ENCODE data around the gene SLC24A5.

SLC24A5 gene

GRCh38 chr15:48109212-48109611, 11.6 kb upstream of the SLC24A5 start:
- H3K9me3 ChIP-seq (ENCODE audit: insufficient read depth, low read length): no peaks in the 10 kb centered on the region
- no peaks in the 10 kb centered on the region for H3K36me3 ChIP-seq (ENCODE audit: insufficient read depth, insufficient read length, low read length)
- no peak for DNase-seq (ENCODE audit: low read depth, low spot score)
- H3K4me3 ChIP-seq (ENCODE audit: insufficient read length, low read depth): no peak overlapping the region
- no peak for TF ChIP-seq YY1 (IDR thresholded peaks at IDR 0.05; ENCODE audit: insufficient read depth, insufficient read length)
- no peak for TF ChIP-seq SUZ12 (IDR thresholded peaks at IDR 0.05; ENCODE audit: extremely low read depth, insufficient read depth, insufficient read length)
- no peak for TF ChIP-seq ZNF274 (IDR thresholded peaks at IDR 0.05; ENCODE audit: low read depth, low read length)
- no peaks in the 10 kb centered on the region for H3K4me1 ChIP-seq (ENCODE audit: insufficient read depth, insufficient read length)
- H3K9ac ChIP-seq (ENCODE audit: insufficient read length, low read depth): no peak overlapping the region
- no peaks in the 10 kb centered on the region for H3K27me3 ChIP-seq (ENCODE audit: insufficient read depth, insufficient read length)

GRCh38 chr15:48109856-48110531, 10.8 kb upstream of the SLC24A5 start:
- no peak overlapping the region for H3K9ac ChIP-seq (ENCODE audit: insufficient read length, low read depth)
- no peak for TF ChIP-seq SUZ12 (IDR thresholded peaks at IDR 0.05; ENCODE audit: extremely low read depth, insufficient read depth, insufficient read length)
- TF ChIP-seq YY1 (IDR thresholded peaks at IDR 0.05; ENCODE audit: insufficient read depth, insufficient read length): no peak
- no peak for TF ChIP-seq ZNF274 (IDR thresholded peaks at IDR 0.05; ENCODE audit: low read depth, low read length)
- H3K27me3 ChIP-seq (ENCODE audit: insufficient read depth, insufficient read length): no peaks in the 10 kb centered on the region
- H3K9me3 ChIP-seq (ENCODE audit: insufficient read depth, low read length): no peaks in the 10 kb centered on the region
- H3K4me3 ChIP-seq (ENCODE audit: insufficient read length, low read depth): no peak overlapping the region
- no peak for DNase-seq (ENCODE audit: low read depth, low spot score)
- H3K4me1 ChIP-seq (ENCODE audit: insufficient read depth, insufficient read length): no peaks in the 10 kb centered on the region
- no peaks in the 10 kb centered on the region for H3K36me3 ChIP-seq (ENCODE audit: insufficient read depth, insufficient read length, low read length)

GRCh38 chr15:48112242-48112641, 8.5 kb upstream of the SLC24A5 start:
- peak; percentile 46 for DNase-seq (ENCODE audit: low read depth, low spot score)
- Histone ChIP-seq H3K9me3 (ENCODE audit: insufficient read depth, low read length) (no peaks in the 10 kb centered on the region), H3K9ac (ENCODE audit: insufficient read length, low read depth) (no peak overlapping the region), H3K4me1 (ENCODE audit: insufficient read depth, insufficient read length) (no peaks in the 10 kb centered on the region), H3K27me3 (ENCODE audit: insufficient read depth, insufficient read length) (no peaks in the 10 kb centered on the region), H3K36me3 (ENCODE audit: insufficient read depth, insufficient read length, low read length) (no peaks in the 10 kb centered on the region), H3K4me3 (ENCODE audit: insufficient read length, low read depth) (no peak overlapping the region)
- TF ChIP-seq YY1 (IDR thresholded peaks at IDR 0.05; ENCODE audit: insufficient read depth, insufficient read length) (no peak), SUZ12 (IDR thresholded peaks at IDR 0.05; ENCODE audit: extremely low read depth, insufficient read depth, insufficient read length) (no peak), ZNF274 (IDR thresholded peaks at IDR 0.05; ENCODE audit: low read depth, low read length) (no peak)

DNA sequence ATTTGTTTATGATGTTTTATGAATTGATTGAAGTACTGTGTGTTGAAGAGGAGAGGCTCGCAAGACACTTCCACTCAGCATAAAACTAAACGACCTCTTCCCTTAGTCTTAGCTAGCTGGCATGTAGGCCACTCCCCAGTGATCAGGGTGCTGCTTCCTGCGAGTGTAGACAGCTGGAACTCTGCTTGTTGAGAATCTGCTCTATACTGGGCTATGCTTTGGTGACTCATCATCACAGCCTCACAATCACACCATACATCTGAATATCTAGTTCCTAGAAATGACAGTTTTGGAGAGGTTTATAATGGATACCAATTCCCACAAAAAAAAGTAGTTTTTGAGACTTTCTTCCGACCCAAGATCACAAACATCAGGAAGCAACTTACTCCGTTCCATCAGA, 1.5 kb upstream of the SLC24A5 start:
- H3K4me3 ChIP-seq (ENCODE audit: insufficient read length, low read depth): no peak overlapping the region
- no peaks in the 10 kb centered on the region for H3K27me3 ChIP-seq (ENCODE audit: insufficient read depth, insufficient read length)
- DNase-seq (ENCODE audit: low read depth, low spot score): no peak
- TF ChIP-seq YY1 (IDR thresholded peaks at IDR 0.05; ENCODE audit: insufficient read depth, insufficient read length): no peak
- TF ChIP-seq ZNF274 (IDR thresholded peaks at IDR 0.05; ENCODE audit: low read depth, low read length): no peak
- TF ChIP-seq SUZ12 (IDR thresholded peaks at IDR 0.05; ENCODE audit: extremely low read depth, insufficient read depth, insufficient read length): no peak
- H3K9ac ChIP-seq (ENCODE audit: insufficient read length, low read depth): no peak overlapping the region
- H3K4me1 ChIP-seq (ENCODE audit: insufficient read depth, insufficient read length): no peaks in the 10 kb centered on the region
- H3K36me3 ChIP-seq (ENCODE audit: insufficient read depth, insufficient read length, low read length): no peaks in the 10 kb centered on the region
- H3K9me3 ChIP-seq (ENCODE audit: insufficient read depth, low read length): no peaks in the 10 kb centered on the region

DNA sequence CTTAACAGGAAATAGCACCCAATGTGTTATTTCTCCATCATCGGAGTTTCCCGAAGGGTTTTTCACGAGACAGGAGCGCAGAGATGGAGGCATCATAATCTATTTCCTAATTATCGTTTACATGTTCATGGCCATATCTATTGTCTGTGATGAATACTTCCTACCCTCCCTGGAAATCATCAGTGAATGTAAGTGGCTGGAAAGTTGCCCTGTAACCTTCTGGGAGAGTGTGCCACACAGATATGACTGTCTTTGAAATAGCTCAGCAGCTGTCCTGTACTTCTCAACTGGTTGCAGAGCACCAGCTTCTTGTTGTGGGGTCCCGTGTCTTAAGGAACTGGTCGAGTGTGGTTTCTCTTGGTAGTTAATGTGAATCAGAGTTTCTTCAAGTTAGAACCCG, 1.1 kb downstream of the SLC24A5 start:
- Histone ChIP-seq H3K27me3 (ENCODE audit: insufficient read depth, insufficient read length) (no peaks in the 10 kb centered on the region), H3K9me3 (ENCODE audit: insufficient read depth, low read length) (no peaks in the 10 kb centered on the region), H3K4me3 (ENCODE audit: insufficient read length, low read depth) (no peak overlapping the region), H3K36me3 (ENCODE audit: insufficient read depth, insufficient read length, low read length) (no peaks in the 10 kb centered on the region), H3K9ac (ENCODE audit: insufficient read length, low read depth) (no peak overlapping the region), H3K4me1 (ENCODE audit: insufficient read depth, insufficient read length) (no peaks in the 10 kb centered on the region)
- TF ChIP-seq YY1 (IDR thresholded peaks at IDR 0.05; ENCODE audit: insufficient read depth, insufficient read length) (no peak), ZNF274 (IDR thresholded peaks at IDR 0.05; ENCODE audit: low read depth, low read length) (no peak), SUZ12 (IDR thresholded peaks at IDR 0.05; ENCODE audit: extremely low read depth, insufficient read depth, insufficient read length) (no peak)
- no peak for DNase-seq (ENCODE audit: low read depth, low spot score)

GRCh38 chr15:48126667-48127355, 6.0 kb downstream of the SLC24A5 start:
- Histone ChIP-seq H3K4me3 (ENCODE audit: insufficient read length, low read depth) (no peak overlapping the region), H3K27me3 (ENCODE audit: insufficient read depth, insufficient read length) (no peaks in the 10 kb centered on the region), H3K9me3 (ENCODE audit: insufficient read depth, low read length) (no peaks in the 10 kb centered on the region), H3K4me1 (ENCODE audit: insufficient read depth, insufficient read length) (no peaks in the 10 kb centered on the region), H3K36me3 (ENCODE audit: insufficient read depth, insufficient read length, low read length) (no peaks in the 10 kb centered on the region), H3K9ac (ENCODE audit: insufficient read length, low read depth) (no peak overlapping the region)
- DNase-seq (ENCODE audit: low read depth, low spot score): no peak
- TF ChIP-seq YY1 (IDR thresholded peaks at IDR 0.05; ENCODE audit: insufficient read depth, insufficient read length): no peak

GRCh38 chr15:48131324-48131723, 10.5 kb downstream of the SLC24A5 start:
- H3K9me3 ChIP-seq (ENCODE audit: insufficient read depth, low read length): no peaks in the 10 kb centered on the region
- DNase-seq (ENCODE audit: low read depth, low spot score): no peak
- no peak overlapping the region for H3K4me3 ChIP-seq (ENCODE audit: insufficient read length, low read depth)
- H3K27me3 ChIP-seq (ENCODE audit: insufficient read depth, insufficient read length): no peaks in the 10 kb centered on the region
- H3K36me3 ChIP-seq (ENCODE audit: insufficient read depth, insufficient read length, low read length): no peaks in the 10 kb centered on the region
- H3K4me1 ChIP-seq (ENCODE audit: insufficient read depth, insufficient read length): no peaks in the 10 kb centered on the region
- TF ChIP-seq SUZ12 (IDR thresholded peaks at IDR 0.05; ENCODE audit: extremely low read depth, insufficient read depth, insufficient read length) (no peak), ZNF274 (IDR thresholded peaks at IDR 0.05; ENCODE audit: low read depth, low read length) (no peak), YY1 (IDR thresholded peaks at IDR 0.05; ENCODE audit: insufficient read depth, insufficient read length) (no peak)
- no peak overlapping the region for H3K9ac ChIP-seq (ENCODE audit: insufficient read length, low read depth)

Measured in NT2/D1 (cell line).